HG02943 (cell line): Measurements from ENCODE around the gene ANKH.

ENCODE experiments used
- ATAC-seq: cut with Tn5 transposase; IDR thresholded peaks from one replicate; pipeline ENCODE4 v1.9.1; 2021; ENCODE audit warnings: mild to moderate bottlenecking, low read depth, moderate library complexity; ENCODE audit not compliant: unreplicated experiment

The ANKH gene

GRCh38 chr5:14742498-14742897 is 129.1 kb downstream of the ANKH start:
- no peak for ATAC-seq

- ATAC-seq, result no peak
Observed at GRCh38 chr5:14741801-14742440, 129.7 kb downstream of the ANKH start.

GRCh38 chr5:14741131-14741530 is 130.4 kb downstream of the ANKH start:
- ATAC-seq, result no peak

DNA sequence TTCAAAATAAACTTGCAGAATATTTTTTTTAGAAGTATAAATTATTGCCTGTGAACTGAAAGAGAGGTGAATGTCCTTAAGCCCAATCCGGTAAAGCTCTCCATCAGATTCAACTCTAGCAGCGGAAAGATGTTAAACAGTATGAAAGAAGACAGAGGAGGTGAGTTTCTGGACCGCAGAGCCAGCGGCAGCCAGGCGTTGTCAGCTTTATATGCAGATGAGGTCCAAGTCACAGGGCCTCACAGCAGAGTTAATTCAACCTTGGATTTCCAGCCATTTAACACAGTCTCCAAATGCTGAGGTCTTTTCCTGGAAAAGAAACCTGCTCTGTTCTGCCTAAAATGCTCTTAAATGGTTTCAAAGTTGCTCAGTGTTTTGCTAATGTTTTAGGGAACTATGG is 131.6 kb downstream of the ANKH start:
- ATAC-seq, result no peak

DNA sequence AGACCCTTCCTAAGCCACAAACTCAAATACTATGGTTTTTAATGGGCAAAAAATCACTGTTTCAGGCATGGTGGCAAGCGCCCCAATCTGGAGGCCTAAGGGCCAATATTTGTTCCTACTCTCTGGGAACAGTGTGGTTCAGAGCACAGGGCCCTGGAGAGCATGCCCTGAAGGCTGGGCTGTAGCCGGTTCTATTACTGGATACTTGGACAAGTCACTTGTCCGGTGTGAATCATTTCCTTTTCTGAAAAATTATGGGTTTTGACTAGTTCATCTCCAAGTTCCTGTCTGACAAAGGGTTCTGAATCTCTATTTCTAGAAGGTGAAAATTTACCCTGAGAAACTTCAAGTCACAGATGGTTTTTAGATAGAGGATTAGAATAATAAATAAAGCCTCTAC is 132.0 kb downstream of the ANKH start:
- ATAC-seq, result no peak

DNA sequence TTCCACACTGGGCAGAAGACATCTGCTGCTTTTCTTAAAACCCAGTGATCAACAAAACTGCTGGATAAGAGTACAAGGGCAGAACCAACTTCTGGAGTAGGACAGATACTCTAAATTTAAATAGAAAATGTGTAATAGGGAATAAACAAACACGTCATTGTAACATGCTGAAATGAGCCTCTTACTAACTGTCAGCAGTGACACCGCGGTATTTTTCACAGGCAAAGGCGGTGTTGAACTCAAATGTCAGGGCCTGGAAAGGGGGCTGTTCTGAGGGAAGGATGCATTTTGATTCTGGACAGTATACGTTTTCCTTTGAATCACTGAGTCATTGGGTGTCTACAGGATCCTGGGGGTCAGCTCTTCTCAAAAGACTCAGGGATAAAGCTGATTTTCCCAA is 133.5 kb downstream of the ANKH start:
- no peak for ATAC-seq

DNA sequence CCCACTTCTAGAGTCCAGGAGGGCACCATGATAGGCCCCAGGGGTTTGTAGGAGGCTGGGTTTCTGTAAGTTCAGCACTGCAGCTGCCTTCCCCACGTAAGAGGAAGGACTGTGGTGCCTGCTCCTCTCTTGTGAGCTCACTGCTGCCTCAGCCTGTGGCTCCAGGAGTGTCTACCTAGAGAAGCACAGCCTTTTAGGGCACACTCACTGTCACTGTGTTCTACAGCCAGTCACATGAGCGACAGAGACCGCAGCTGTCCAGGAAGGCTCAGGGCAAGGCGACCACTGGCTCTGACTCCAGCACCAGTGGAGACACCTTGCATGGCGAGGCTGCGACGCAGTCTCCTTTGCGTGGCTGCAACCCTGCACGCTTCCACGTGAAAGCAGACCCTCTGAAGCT is 134.3 kb downstream of the ANKH start:
- no peak for ATAC-seq

DNA sequence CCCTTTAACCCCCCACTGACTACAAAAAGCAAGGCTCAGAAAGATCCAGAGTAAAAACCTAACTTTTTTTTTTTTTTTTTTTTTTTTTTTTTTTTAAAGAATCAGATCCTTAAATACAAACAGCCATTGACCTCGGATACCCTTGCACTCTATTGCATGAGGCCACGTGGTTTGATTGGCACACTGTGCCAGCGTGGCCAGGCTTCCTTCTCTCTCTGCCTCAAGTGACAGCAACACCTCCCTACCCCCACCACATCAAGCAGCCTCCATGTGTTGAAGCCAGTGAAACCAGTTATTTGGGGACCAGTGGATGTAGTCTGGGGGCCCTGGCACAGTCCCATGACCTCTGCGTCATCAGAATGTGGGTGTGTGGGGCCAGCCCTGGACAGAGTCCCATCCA is 135.6 kb downstream of the ANKH start:
- no peak for ATAC-seq

DNA sequence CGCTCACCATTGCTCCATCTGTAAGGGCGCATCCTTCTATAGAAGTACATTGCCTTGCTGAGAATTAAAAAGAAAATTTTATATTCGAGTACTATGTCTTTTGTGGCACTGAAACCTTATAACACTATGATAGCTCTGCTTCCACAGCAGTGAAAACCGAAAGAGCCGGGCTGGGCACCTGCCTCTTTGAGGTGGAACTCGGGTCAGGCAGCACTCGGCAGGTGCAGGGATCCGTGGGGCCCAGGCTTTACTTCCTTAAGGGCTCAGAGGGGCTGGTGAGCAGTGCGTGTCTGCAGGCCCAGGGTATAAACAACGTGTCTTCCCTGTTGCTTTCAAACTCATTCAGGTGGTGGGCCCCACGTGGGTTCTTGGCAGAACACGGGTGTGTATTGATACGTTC is 137.2 kb downstream of the ANKH start:
- ATAC-seq, result no peak

GRCh38 chr5:14733661-14734060 is 137.9 kb downstream of the ANKH start:
- ATAC-seq, result no peak

- ATAC-seq, result no peak
Observed at GRCh38 chr5:14732991-14733390, 138.6 kb downstream of the ANKH start.

DNA sequence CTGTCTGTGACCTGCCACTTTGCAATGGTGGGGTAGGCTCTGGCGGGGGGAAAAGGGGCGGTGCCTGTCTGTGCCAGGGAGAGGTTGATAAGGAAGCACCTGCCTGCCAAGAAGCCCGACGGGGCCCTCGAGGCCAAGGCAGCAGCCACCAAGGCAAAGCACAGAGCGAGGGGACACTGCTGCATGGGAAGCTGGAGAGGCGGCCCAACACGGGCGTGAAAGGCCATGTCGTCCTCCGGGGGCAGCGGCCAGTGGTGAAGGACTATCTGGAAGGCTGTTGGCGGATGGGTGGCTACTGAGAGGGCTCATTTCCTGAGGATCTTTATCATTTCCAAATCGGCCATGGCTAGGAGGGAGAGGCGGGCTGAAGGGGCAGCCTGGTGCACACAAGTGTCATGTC is 140.7 kb downstream of the ANKH start:
- no peak for ATAC-seq

GRCh38 chr5:14730466-14730865 is 141.1 kb downstream of the ANKH start:
- no peak for ATAC-seq

- no peak for ATAC-seq
Observed at GRCh38 chr5:14729448-14730385, 141.9 kb downstream of the ANKH start.

GRCh38 chr5:14728459-14728938 is 143.1 kb downstream of the ANKH start:
- ATAC-seq, result no peak

DNA sequence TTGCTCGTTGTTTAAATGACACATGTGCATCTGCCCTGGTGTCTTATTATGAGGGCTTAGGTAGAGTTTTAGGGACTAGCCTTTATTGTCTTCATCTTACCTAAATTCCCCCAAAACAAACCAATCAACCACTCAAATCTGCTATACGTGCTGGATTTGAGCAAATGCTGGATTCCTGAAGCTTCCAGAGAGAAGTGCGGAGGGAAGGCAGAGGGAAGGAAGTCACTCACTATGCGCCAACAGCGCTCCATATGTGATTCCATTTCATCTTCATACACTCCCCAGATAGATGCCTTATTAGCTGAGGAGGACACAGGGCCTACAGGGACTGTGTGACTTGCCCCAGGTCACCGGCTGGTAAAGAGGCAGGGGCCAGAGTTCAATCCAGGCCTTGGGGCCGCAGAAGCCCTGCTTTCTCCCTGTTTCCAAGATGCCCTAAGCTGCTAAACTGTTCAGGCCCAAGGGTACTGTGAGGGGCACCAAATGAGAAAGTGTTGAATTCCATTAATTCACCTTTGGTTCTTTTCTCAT is 143.6 kb downstream of the ANKH start:
- ATAC-seq, result no peak

DNA sequence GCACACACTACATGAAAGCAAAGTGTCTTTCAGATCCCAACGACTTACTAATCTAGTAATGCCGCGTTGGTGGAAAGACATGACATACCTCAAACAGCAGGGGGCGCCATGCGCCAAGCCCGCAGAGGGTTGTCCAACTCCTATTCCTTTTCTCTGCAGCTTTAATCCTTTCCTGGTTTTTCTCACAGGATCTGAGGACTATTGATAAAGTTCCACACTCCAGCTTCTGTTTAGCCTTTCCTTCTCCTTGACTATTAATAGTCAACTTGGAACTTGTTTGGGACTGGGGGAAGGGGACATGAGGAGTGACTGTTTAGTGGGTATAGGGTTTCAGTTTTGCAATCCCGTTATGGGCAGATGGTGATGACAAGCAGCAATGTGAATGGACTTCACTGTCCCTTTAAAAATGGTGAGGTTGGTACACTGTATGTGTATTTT is 144.1 kb downstream of the ANKH start:
- ATAC-seq, result no peak

DNA sequence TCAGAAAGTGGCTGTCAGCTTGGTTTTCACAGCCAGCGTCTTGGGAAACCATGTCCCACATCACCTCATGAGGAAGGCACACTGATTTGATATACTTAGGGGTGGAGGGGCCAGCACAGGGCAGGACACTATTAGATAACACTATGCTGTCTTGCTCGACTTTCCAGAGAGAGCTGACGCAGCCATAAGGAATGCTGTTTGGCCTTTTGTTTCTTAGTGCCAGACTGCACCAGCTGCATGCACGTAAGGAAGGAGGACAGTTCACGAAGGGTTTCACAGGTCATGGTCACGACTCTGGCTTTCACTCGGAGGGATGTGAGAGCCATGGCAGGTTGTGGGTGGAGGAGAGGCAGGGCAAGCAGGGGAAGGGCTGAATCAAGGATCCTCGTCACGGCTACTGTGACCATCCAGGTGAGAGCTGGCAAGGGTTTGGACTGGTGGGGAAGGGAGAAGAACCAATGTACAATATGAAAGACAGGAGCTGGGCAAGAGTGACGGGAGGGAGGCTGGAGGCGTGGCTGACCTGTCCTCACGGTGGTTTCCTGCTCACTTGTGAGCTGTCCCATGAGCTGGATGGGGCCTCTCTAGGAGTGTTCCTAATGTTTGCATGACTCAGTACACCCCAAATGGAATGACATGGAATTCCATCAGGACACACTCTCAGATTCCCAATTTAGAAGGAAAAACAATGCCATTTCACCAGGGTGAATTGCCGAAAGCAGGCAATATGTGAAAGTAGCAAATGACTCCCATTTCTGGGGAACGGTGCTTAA is 145.3 kb downstream of the ANKH start:
- ATAC-seq, result no peak

- ATAC-seq, result no peak
Observed at GRCh38 chr5:14724633-14725032, 146.9 kb downstream of the ANKH start.

DNA sequence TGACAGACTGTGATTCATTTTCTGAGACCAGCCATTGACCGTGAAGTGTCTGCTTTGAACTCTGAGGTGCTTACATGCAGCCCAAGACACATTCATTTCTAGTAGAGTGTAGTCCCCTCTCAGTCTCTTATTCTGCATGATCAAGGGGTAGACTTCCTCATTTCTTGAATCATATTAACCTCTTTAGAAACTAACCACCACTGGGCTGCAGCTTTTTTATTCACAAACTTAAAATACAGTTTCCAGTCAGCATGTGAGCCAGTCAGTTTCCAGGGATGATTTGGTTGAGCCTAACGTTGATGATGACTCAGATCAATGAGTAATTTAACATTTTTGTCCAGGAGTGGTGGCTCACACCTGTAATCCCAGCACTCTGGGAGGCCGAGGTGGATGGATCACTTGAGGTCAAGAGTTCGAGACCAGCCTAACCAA is 147.9 kb downstream of the ANKH start:
- ATAC-seq, result no peak

DNA sequence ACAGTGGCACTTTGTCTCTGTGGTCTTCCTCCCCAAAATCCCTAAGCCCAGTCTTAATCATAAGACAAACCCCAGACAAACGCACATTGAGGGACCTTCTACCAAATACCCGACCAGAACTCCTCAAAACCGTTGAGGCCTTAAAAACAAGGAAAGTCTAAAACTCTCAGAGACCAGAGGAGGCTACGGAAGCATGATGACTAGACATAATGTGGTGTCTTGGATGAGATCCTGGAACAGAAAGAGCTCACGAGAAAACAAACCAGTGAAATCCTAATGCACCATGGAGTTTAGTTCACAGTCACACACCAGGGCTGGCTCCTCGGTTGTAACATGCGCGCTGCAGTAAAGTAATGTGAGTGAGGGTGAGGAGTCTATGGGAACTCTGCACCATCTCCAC is 148.7 kb downstream of the ANKH start:
- no peak for ATAC-seq
